HG03159 (cell line): ENCODE data around the gene TMEM63C.

Source experiments
- ATAC-seq: cut with Tn5 transposase; IDR thresholded peaks from one replicate; pipeline ENCODE4 v1.9.1; 2021; ENCODE audit warnings: mild to moderate bottlenecking, moderate library complexity; ENCODE audit not compliant: unreplicated experiment

The TMEM63C gene

DNA sequence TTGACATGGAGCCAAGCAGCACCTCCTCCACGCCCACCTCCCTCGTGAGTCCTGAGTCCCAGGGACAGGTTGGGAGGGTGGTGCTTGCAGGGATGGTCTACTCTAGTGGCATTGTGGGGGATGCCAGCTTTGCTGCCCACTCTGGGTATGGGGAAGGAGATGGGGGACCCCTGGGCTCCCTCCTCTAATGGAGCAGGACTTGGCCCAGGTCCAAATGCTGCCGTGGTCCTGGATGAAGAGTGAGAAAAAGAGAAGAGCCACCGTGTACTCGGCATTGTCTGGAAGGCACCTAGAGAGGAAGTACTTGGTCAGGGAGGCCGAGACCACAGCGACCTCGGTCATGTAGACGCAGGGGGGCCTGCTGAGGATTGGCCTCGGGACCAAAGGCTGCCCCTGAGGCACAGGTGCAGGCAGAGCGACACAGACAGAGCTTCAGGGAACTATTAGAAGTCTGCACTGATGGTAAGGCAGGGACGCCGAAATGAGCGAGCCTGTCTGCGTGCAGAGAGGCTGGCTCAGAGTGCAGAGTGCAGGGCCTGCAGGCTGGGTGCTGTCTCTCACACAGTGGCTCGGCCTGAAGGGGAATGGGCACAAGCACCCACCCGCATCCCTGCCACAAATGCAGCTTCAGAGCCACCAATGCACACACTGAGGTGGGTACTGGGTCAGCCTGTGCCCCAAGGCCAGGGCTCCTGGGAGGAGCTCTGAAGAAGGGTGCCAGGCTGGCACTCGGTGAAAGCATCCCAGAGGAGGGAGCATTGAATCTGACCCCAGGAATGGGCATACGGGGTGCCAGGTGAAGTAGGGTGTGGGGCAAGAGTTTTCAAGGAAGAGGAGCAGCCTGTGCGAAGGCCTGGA is 72.0 kb downstream of the TMEM63C start:
- ATAC-seq, result no peak

DNA sequence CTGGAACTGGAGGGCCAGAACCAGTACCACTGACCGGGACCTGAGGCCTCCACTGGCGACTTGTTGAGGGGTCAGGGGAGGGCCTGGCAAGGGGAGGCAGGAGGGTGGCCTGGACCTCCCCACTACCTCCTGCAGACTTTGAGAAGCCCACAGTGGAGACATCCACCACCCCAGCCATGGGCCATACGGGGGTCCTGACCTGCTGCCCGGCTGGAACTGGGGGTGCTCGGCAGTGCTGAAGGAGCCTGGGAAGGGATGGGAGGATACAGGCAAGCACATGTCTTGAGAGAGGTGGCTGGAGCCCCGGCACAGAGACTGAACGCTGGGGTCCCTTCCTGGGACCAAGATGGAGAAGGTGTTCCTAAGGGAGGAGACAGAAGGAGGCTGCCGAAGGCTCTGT is 75.1 kb downstream of the TMEM63C start:
- no peak for ATAC-seq

DNA sequence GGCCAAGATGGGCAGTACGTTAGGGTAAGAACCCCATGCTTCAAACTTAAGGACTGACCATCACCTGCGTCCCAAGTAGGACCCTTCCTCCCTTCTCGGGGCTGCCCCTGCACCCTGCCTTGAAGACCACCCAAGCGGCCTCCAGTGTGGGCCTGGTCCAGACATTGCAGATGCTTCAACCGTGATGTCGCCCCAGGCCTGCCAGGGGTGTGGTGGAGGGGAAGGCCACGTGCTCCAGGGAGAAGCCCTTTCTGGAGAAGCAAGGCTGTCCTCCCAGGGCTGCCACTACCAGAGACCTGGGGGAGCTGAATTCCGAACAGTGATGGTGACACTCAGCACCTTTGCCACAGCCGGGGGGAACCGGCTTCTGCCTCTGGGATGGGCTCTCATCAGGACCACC is 76.1 kb downstream of the TMEM63C start:
- ATAC-seq, result no peak

DNA sequence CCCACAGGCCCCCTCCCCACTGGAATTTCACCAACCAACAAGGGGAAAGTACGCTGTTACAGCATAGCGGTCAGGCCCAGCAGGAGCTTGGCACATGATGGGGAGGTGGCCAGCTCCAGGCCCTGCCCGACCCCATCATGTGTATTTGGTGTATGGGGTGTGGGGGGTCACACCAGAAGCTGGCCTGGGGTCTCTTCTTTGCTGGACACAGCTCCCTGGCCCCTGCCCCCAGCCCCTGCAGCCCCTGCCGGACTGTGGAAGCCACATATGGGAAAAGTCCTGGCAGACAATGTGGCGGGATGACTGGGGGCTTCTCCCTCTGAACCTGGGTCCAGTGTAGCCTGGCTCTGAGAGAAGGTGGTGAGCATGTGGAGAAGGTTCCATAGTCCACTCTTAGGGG is 77.0 kb downstream of the TMEM63C start:
- no peak for ATAC-seq

DNA sequence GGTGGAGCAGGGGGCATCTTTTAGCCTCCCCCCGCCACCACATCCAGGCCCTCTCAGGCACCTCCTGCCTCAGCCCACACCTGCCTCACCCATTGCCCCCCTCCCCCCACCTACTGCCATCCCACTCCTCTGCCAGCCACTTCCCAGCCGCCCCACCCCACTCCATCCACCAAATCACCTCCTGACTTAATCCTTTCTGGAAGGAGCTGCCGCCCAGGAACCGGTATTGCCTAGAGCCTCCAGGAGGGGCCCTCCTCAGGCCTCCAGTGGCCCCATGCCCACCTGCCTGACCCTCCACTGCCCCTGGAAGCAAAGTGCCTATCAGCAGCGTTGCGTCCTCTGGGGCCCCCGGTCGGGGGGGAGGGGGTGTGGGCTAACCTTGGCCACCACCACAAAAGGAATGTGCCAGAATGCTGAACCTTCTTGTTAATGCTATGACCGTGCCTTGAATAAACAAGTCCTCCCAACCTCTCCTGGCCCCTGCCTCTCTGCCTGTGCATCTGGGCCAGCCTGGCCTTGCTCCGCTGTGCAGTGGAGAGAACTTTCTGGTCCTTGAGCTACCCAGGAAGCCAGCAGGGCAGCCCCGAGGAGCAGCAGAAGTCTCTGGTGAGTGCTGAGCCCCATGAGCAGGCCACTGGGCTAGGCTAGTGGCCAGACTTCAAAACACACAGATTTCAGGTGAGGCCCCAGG is 77.6 kb downstream of the TMEM63C start:
- ATAC-seq, result no peak

DNA sequence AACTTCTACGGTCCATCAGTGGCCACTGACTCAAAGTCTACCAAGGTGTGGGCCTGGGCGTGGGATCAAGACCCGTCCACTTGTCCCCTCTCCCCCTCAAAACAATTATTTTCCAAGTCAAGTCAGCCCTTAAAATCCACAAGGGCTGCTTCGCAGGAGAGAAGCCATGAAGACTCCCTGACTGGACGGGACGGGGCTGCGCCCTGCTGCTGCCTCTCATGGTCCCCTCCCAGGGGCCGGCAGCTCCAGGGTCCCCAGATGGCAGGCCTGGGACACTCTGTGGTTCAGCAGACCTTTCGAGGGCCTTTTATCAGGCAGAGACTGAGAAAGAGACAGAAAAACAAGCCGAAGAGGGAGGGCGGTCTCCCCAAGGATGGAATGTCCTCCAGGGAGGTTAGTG is 78.6 kb downstream of the TMEM63C start:
- ATAC-seq, result no peak

DNA sequence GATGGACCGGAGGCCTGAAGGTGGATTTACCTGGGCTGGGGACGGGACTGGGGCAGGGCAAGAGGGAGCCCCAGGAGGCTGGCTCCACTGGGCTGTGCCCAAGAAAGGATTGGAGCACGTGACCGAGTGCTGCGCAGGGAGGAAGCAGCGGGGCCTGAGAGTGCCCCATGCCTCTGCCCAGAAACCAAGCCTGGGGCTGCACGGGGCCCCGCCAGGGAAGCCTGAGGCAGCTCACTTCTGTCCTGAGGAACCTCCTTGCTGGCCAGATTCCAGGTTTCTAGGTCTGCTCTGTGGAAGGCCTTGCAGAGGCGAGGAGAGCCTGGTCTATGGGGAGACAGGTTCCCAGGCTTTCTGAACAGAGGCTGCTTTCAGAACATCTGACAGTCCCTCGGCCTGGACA is 79.0 kb downstream of the TMEM63C start:
- no peak for ATAC-seq

DNA sequence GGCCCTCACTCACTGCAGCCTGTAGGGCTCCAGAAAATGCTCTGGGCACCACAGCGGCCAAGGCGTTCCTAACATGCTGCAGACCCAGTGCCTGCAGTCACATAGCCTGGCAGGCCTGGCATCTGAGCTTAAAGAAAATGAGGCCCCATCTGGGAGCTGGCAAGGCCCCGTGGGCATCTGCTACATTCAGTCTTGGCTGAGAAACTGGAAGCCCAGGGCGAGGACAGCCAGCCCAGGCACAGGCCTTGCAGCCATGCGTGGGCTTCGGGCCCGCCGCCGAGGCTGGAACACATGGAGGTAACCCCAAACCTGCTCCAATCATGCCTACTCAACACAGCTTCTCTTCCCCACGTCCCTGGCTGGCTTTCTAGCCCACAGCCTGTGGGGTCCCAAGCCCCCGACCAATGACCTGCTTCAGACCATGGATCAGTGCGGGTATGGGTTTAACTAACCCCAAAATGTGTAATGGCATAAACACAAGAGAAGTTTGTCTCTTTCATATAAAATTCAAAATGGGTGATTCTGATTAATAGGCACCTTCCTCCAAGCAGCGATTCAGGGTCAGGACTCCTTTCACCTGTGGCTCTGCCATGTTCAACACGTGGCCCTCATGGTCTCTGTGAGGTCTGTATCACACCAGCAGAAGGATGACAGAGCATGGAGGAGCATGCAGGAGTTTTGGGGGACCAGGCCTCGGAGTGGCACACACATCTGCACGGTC is 83.0 kb downstream of the TMEM63C start:
- no peak for ATAC-seq

DNA sequence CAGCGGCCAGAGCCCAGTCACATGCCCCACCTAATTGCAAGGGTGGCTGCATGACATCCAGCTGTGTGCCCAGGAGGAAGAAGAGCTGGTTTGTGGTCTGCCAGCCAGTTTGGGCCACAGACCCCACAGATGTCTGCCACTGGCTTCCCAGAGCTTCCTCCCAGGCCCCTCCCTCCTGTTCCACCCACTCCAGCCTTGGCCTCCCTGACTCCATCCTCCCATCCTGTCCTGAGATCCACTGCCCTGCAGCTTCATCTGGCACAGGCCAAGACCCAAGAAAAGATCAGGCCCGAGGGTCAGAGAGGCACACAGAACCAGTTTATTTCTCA is 83.6 kb downstream of the TMEM63C start:
- ATAC-seq, result no peak

DNA sequence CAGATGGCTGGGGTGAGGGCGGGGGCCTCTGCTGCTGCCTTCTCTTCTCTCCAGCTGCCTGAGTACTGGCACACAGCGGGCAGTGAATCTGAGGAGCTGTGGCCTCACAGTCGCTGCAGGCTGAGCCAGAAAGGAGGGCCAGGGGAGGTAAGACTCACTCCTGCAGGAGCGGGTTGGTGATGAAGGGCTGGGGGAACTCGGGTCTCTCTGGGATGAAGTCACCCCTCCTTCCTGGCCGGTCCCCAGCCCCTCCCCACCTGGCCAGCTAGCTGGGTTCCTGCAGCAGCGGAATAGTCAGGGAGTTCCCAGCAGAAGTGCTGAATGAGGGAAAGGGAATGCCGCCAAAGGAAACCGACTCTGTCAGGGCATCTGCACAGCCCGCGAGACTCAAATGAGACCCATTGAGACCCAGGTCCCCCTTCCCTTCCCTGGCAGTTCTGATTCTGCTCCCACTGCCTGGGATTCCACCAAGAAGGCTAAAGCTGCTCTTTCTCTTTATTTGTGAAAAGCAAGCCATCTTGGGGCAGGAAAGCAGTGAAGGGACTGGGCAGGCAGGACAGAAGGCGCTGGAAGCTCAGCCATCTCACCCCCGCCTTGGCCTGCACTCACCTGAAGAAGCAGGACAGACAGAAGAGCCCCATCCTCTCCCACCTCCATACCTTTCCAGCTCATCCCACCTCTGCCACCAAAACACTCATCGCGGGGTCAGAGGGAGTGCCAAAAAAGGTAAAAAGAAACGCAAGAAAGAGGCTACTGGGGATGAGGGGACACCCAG is 84.2 kb downstream of the TMEM63C start:
- ATAC-seq, result no peak

DNA sequence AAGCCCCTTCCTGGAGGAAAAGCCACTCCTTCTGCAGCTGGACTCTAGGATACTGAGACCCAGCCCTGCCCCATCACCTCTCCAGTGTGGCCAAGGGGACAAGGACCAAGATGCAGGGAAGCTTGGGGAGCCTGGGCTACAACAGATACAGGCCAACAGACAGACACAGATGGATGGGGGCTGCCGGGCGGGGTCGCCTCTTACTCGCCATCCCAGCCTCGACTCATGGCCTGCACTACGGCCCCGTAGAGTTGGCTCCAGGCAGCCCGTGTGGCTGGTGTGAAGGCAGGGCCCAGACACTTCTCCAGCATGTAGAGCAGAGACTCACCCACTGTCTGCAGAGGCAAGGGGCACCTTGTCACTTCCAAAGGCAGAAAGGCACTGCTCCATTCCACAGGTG is 84.7 kb downstream of the TMEM63C start:
- ATAC-seq, result no peak

DNA sequence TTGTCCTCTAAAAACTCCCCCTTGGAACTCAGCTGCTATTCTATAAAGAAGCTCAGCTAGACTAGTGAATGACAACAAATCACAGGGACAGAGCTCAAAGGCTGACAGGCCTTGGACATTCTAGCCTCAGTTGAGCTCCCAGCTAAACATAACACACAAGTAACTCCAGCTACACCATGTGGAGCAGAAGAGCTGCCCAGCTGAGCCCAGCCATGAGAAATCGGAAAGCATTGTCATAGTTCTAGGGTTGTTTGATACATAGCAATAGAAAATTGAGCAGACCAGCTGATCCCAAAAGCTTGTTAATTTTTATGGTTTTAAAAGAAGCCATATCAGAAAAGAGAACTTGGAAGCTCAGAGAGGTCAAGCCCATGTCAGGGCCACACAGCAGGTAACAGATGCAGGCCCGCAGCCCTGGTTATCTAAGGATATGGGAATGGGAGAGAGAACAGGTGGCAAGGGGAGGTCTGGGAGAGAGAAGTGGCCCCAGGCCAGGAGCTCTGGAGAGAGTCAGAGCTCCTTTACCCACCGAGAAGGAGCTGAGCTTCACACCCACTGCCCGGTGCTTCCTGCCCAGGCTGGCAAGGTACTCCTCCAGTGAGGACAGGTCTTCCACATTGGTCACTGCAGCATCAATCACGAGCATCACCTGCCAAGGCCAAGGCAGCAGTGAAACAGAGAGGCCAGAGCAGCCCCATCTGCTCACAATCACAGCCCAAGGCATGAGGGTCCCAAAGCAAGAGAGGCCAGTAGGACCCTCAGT is 86.5 kb downstream of the TMEM63C start:
- ATAC-seq, result no peak

DNA sequence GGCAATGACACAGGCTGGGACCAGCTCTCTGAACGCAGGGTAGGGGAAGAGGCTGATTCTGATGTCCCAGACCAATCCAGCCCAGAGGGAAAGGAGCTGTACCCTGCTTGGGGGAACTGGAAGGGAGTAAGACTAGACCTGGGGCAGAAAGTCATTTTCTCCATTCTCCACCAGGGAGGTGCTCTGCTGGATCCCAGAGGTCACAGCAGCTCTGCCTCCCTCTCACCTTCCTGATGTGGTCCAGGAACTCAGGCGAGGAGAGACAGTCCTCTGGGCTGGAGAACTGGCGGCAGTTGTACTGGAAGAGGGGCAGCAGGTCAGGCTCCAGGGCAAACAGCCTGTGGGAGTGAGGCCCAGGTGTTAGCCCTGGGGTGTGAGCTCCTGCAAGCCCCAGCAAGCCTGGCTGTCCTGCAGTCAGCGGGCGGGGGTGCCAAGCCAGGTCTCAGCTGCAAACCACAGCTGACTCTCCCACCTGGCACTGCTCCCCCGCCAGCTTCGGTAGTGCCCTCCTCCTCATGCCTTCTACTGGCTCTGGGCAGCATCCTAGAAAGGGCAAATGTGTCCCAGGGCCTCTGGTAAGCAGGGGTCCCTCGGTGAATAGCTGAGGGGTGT is 87.5 kb downstream of the TMEM63C start:
- no peak for ATAC-seq

DNA sequence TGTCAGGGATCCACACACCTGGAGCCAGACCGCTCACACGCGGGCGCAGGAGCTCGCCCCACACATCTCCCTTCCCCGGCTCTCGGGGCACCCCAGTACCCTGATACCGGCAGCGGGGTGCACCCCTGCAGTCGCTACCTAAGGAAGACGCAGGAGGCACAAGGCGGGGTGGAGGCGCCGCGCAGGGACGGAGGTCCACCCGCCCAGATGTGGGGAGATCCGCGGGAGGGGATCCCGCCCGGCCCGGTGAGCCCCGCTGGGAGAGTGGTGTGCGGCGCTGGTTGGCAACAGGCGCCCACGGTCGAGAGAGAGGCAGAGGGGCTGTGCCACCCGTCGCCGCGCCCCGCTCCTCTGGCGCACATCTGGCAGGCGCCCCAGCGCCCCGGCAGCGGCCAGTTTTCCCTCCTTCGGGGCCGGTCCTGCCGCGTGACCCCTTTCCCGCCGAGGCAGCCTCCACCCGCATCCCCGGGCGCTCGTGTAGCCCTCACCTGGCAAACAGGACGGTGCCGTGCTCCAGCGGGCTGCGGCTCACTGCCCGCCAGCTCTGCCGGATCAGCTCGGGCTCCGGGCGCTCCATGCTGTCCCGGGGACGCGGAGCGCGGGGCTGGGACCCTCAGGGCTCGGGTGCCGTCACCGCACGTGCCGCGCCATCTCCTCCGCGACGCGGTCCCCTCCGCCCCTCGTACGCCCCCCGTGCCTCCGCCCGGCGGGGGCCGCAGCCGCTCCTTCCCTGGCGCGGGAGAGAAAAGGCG is 88.9 kb downstream of the TMEM63C start:
- no peak for ATAC-seq

DNA sequence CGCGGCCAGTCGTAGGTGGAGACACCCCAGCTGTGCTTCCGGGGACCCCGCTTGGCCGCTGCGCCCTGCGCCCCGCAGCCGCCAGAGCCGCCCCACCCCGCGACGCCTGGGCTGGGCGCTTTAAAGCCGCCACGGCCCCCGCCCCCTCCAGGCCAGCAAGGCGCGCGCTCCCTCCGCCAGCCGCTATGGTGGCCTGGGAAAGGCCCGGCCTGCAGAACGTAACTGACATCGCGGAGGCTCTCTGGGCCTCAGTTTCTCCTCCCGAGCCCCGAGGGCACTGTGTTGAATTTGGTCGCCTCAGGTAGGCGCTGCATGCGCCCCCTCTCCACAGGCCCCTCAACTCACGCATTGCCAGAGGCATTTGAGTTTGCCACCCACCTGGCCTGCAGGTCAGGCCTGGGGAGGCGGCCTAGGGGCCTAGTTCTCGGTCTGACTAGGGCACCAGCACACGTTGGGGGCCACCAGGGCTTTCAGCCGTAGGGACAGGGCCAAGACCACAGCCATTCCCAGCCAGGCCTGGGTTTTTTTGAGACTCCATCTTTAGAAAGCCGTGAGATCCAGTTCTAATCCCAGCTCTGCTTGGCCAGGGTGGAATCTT is 89.6 kb downstream of the TMEM63C start, which contains the start of gene NGB:
NGB (minus strand) TSS at position 94 of the 598 bp plus-strand sequence. CDS start 269 bp downstream, outside the sequence.
- no peak for ATAC-seq

DNA sequence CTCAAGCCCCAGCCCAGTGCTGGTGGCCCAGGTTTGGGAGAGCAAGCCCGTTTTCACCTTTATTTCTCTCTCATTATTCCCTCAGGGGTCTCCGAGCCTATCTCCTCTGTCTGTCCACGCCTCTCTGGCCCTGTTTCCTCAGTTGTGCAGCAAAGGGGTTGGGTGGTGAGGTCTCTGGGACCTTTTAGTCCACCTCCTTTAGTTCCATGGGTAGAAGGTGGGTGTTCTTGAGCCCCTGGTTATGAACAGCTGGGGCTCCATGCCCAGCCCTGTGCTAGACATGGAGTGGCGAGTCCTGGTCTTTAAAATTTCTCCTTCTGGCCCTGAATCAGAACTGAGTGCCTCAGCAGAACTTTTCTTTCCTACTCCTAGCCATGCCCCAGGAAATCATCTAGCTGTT is 90.7 kb downstream of the TMEM63C start:
- no peak for ATAC-seq

DNA sequence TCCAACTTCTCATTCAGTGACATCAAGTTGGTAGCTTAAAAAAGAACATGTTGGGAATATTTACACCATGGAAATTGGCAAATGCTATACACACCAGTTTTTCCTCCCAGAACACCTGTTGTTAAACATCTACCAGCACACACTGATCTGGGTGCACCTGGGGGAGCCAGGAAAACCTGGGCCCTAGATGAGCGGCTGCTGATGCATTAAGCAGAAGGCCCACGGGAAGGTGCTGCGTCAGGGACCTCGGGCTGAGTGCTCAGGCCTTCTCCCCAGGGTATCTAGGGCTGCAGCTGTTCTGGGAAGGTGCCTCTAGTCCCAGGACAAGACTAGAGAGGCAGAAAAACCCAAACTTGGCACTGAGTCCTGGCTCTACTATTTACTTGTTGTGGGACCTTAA is 92.2 kb downstream of the TMEM63C start:
- ATAC-seq, result no peak

DNA sequence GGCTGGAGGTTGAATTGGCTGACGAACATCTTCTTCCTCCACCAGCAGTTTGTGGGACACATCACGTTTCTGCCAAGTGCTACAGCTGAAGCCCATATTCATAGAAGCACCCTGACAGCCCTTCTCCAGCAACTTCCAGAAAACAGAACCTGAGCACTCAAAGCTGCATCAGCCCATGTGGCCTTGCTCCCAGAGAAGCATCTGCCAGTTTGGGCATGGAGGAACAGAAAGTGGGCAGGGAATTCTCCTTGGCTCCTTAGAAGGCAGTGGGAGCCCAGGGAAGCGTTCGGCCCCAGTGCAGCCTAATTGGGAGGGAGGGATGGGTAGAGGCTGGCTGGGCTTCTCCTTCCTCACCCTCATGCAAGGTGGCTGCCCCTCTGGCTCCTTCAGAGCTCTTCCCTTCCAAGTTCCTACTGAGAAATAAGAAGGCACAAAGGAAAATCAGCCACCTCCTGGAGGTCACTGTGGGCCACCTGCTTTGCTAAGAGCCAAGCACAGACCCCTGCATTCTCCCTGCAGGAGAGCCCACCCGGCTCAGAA is 93.5 kb downstream of the TMEM63C start:
- no peak for ATAC-seq
